ENCODE results near the gene HDAC11. TPM values are rescaled to one million over a fixed set of nuclear protein-coding genes. Genes with fewer than 3 reads are reported as not detected.

HDAC11 gene
- total RNA-seq, 6 experiments from 2014 or later = 8.0 to 12.4 (median 9.1) TPM

DNA sequence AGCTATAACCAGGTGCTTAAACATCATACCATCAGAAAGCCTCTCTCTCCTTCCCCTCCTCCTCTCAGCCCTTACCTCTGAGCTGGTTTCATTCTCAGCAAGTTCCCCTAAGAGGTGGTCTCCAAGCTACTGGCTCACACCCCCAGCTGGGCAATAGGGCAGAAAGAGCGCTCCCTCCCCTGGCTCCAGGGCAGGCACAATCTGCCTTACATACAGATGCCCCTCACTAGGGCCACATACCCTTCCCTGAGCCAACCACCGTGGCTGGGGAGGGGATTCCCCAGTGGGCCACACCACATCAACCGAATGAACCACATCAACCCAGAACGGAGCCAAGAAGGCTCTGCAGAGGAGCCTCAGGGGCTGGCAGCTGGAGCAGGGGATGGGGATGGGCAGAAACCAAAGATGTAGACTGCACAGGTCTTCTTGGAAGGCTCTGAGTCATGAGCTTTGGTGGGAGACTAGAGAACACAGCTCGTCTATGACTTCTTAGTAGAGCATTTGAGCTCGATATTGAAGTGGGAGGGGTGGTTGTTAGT lies 64.3 kb downstream of the HDAC11 start:
- peak overlapping the region; percentile 83 for H3K27ac Mint-ChIP-seq
- H3K9me3 Mint-ChIP-seq = peaks cover 20% of the 10 kb centered on the region
- peak overlapping the region; percentile 44 for H3K4me3 Mint-ChIP-seq
- no peaks in the 10 kb centered on the region; the same call in 1 of the 2 replicates for H3K27me3 Mint-ChIP-seq (ENCODE audit: insufficient read depth)
- peak; percentile 88 for DNase-seq
- H3K4me1 Mint-ChIP-seq (ENCODE audit: low read depth) = peaks cover 79% of the 10 kb centered on the region
- peaks cover 12% of the 10 kb centered on the region; the same call in 1 of the 2 replicates for H3K36me3 Mint-ChIP-seq (ENCODE audit: low read depth)
- TF ChIP-seq, protein P1, sequence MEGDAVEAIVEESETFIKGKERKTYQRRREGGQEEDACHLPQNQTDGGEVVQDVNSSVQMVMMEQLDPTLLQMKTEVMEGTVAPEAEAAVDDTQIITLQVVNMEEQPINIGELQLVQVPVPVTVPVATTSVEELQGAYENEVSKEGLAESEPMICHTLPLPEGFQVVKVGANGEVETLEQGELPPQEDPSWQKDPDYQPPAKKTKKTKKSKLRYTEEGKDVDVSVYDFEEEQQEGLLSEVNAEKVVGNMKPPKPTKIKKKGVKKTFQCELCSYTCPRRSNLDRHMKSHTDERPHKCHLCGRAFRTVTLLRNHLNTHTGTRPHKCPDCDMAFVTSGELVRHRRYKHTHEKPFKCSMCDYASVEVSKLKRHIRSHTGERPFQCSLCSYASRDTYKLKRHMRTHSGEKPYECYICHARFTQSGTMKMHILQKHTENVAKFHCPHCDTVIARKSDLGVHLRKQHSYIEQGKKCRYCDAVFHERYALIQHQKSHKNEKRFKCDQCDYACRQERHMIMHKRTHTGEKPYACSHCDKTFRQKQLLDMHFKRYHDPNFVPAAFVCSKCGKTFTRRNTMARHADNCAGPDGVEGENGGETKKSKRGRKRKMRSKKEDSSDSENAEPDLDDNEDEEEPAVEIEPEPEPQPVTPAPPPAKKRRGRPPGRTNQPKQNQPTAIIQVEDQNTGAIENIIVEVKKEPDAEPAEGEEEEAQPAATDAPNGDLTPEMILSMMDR (IDR thresholded peaks at IDR 0.05) = no peak

DNA sequence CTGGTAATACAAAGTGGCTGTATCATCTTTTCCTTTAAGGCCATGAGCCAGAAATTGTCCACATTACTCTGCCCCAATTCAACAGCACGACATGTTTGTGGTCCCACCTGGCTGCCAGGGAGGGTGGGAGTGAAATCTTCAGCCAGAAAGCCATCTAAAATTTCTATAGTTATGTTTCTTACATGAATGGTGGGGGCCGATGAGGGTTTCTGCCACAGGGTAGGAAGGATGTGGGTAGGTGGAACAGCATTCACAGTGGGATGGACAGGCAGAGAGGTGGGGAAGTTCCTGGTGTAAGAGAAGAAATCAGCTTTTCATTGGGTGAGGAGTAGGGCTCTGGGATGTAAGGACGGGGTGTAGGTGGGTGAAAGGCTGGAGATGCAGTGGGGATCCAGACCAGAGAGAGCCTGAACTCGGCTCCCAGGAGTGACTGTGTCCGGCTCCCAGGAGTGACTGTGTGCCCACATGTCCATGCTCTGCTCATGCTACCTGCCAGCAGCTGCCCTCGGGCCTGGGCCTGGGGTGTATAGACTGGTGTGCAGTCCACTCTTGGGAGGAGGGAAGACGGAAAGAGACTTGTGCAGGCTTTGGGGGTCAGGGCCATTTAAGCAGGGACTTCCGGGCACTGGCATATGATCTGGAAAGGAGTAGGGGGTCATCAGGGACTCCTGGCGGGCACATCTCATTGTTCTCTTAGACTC lies 65.0 kb downstream of the HDAC11 start:
- H3K4me3 Mint-ChIP-seq = no peak overlapping the region

DNA sequence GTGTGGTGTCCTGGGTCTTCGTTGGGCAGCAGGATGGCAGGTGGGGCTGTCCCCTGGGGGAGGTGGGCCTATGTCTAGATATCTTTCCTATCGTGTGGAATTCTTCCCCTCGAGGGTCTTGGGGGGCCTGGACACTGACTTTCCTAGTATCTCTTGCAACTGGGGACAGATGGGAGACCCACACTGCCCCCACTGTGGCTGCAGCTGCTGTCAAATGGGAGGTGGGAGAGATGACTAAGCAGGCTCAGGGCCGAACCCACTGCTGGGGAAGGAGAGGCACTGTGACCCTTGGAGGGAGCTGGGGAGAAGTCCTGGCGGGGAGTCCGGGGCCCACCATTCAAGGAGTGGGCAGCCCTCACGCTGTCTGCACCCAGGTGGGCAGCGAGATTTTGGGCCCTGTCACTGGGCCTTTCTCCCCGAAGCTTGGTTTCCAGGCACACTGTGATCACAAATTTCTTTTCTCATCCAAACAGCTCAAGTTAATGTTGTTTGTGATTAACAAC lies 65.9 kb downstream of the HDAC11 start:
- TF ChIP-seq, protein P1 (IDR thresholded peaks at IDR 0.05) = no peak
- Mint-ChIP-seq H3K27me3 (ENCODE audit: insufficient read depth) (no peaks in the 10 kb centered on the region; the same call in 1 of the 2 replicates), H3K4me3 (no peak overlapping the region), H3K9me3 (peaks cover 17% of the 10 kb centered on the region), H3K27ac (peak overlapping the region; percentile 83), H3K36me3 (ENCODE audit: low read depth) (peaks cover 8% of the 10 kb centered on the region; the same call in 1 of the 2 replicates), H3K4me1 (ENCODE audit: low read depth) (peaks cover 79% of the 10 kb centered on the region)
- no peak for DNase-seq

More for the DNA sequence above, 65.0 kb downstream of the HDAC11 start:
- TF ChIP-seq, protein P1 (IDR thresholded peaks at IDR 0.05) = no peak
- Mint-ChIP-seq H3K27ac (peak overlapping the region; percentile 83), H3K36me3 (ENCODE audit: low read depth) (peaks cover 12% of the 10 kb centered on the region; the same call in 1 of the 2 replicates), H3K27me3 (ENCODE audit: insufficient read depth) (no peaks in the 10 kb centered on the region; the same call in 1 of the 2 replicates), H3K9me3 (peaks cover 20% of the 10 kb centered on the region), H3K4me1 (ENCODE audit: low read depth) (peaks cover 79% of the 10 kb centered on the region)
- DNase-seq = no peak

DNA sequence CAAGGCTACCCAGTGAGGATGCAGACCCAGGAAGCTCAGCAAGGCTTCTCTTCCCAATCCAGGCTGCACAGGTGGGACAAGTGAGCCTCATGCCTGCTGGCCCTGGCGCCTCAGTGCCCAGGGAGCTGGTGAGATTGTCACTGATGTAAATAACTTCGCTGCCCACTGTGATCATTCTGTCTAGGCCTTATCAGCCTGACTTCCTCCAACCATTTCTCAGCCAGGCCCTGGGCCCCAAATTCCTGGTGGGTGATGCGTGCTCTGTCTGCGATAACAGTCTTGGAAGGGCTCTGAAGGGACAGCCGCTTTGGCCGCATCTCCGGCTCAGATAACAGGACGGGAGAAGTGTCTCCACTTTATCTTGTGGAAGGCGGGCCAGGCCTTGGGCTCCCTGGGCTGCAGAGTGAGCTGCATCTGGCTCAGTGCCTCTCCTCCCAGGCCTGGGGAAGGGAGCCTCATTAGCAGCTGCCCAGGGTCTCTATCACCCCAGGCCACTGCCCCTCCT lies 66.6 kb downstream of the HDAC11 start:
- TF ChIP-seq, protein P1 (IDR thresholded peaks at IDR 0.05) = no peak
- peak; percentile 42 for DNase-seq

DNA sequence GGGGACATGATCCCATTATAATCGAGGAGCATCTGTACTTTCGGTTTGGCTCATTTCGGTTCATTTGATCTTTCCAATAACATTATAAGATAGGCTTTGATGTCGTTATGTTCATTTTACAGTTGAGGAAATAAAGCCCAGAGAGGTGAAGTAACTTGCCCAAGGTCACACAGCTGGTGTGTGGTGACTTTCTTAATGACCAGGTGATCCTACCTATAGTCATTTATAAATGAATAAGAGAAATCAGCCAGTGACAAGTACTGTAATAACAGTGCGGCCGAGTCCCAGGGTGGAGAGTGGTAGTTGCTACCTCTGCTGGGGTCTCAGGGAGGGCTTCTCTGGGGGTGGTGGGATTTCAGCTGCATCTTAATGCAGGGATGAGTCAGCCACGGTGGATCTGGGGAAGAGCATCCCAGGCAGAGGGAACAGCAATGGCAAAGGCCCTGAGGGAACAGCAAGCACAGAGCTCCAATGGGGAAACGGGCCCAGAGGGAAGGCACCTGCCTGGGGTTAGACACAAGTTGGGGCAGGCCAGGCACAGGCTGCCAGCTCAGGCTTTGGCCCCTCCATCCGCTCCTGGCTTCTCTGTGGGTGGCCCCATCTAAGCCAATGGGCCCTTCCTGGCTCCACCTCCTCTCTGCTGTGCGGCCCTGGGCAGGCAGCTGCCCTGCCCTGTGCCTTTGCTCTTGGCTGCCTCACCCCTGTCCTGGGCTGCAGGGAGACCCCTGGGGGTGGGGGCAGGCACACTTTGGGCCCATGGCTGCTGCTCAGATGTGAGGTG lies 67.7 kb downstream of the HDAC11 start:
- H3K27ac Mint-ChIP-seq = peak overlapping the region; percentile 83
- no peaks in the 10 kb centered on the region for H3K36me3 Mint-ChIP-seq (ENCODE audit: low read depth)
- no peak for DNase-seq
- no peaks in the 10 kb centered on the region; the same call in 1 of the 2 replicates for H3K27me3 Mint-ChIP-seq (ENCODE audit: insufficient read depth)
- no peaks in the 10 kb centered on the region for H3K9me3 Mint-ChIP-seq
- TF ChIP-seq, protein P1 (IDR thresholded peaks at IDR 0.05) = no peak
- peaks cover 75% of the 10 kb centered on the region for H3K4me1 Mint-ChIP-seq (ENCODE audit: low read depth)
- peak overlapping the region; percentile 76; the same call in 1 of the 2 replicates for H3K4me3 Mint-ChIP-seq

More for the DNA sequence above, 66.6 kb downstream of the HDAC11 start:
- Mint-ChIP-seq H3K9me3 (peaks cover 10% of the 10 kb centered on the region), H3K36me3 (ENCODE audit: low read depth) (peaks cover 6% of the 10 kb centered on the region; the same call in 1 of the 2 replicates), H3K27me3 (ENCODE audit: insufficient read depth) (no peaks in the 10 kb centered on the region; the same call in 1 of the 2 replicates), H3K27ac (peak overlapping the region; percentile 83), H3K4me1 (ENCODE audit: low read depth) (peaks cover 72% of the 10 kb centered on the region), H3K4me3 (peak overlapping the region; percentile 18; the same call in 1 of the 2 replicates)
